GM21381 (cell line): ENCODE measurements around the gene WDR89.
"Not testable (repeated sequence)": the region's sequence is repeated elsewhere in the genome, so short reads cannot be mapped to it uniquely, and the experiment has no call there.

Source experiments
- ATAC-seq: cut with Tn5 transposase; IDR thresholded peaks from one replicate; pipeline ENCODE4 v1.9.1; 2021; ENCODE audit warnings: mild to moderate bottlenecking, moderate library complexity; ENCODE audit not compliant: unreplicated experiment

The WDR89 gene

GRCh38 chr14:63654346-63654745, 12.7 kb upstream of the WDR89 start:
- no peak for ATAC-seq

- ATAC-seq, result no peak
Observed at GRCh38 chr14:63652406-63652805, 10.7 kb upstream of the WDR89 start.

GRCh38 chr14:63650256-63650952, 8.7 kb upstream of the WDR89 start:
- peak; percentile 72 for ATAC-seq

DNA sequence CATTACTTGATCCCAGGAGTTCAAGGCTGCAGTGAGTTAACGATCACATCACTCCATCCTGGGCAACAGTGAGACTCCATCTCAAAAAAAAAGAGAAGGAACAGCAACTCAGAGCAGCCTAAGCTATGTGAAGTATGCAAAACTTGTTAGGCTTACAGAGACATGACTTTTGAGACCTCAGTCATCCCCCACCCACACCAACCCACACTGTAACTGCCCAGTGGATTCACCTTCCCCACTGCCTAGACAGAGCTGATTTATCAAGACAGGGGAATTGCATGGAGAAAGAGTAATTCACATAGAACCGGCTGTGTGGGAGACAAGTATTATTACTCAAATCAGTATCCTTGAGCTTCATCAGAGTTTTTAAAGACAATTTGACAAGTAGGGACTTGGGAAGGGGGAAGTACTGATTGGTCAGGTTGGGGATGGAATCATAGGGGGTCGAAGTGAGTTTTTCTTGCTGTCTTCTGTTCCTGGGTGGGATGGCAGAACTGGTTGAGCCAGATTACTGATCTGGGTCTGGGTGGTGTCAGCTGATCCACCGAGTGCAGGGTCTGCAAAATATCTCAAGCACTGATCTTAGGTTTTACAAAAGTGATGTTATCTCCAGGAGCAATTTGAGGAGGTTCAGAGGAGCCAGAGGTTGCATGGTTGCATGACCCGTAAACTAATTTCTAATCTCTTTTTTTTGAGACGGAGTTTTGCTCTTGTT, 6.2 kb upstream of the WDR89 start:
- no peak for ATAC-seq

GRCh38 chr14:63644741-63645140, 3.1 kb upstream of the WDR89 start:
- ATAC-seq, result no peak

- ATAC-seq, result no peak
Observed at GRCh38 chr14:63642656-63643382, 1.1 kb upstream of the WDR89 start.

DNA sequence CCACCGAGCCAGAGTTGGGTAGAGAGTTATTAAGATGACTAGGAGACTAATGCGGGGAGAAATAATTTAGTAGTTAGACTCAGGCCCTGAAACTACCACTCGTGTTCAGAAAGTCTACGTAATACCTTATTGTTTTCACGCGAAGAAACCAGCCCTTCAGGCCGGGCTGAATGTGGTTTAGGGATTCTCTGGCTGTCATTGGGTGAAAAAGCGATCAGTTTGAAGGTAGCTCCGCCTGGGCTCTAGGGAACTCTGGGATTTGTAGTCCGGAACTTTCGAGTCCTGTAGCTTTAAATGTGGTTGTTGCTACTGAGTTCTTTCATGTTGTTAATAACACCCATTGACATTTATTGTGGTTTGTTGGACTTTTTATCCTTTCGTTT, 549 bp upstream of the WDR89 start:
- ATAC-seq, result peak; percentile 60

DNA sequence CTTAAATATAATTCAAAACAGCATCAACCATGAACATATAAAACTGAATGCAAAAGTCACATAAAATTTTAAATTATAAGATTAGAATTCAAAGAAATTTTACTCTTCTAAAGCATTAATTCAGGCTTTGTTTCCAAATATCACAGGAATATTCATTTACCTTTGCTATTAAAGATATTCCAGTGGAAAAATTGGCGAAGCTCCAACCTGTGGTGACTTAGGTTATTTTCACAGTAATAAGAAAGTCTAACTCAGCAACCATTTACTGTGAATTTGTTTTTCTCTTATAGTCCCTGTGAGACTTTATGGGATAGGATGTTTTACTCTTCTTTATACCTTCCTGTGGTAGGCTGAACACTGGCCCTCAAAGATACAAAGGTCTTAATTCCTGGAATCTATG, 3.2 kb downstream of the WDR89 start:
- no peak for ATAC-seq

DNA sequence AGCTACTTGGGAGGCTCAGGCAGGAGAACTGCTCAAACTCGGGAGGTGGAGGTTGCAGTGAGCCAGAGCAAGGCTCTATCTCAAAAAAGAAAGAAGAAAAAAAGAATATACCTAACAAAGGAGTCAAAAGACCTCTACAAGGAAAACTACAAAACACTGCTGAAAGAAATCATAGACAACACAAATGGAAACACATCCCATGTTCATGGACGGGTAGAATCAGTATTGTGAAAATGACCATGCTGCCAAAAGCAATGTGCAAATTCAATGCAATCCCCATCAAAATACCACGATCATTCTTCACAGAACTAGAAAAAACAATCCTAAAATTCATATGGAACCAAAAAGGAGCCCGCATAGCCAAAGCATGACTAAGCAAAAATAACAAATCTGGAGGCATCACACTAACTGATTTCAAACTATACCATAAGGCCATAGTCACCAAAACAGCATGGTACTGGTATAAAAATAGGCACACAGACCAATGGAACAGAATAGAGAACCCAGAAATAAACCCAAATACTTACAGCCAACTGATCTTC, 5.5 kb downstream of the WDR89 start:
- not testable (repeated sequence) for ATAC-seq

DNA sequence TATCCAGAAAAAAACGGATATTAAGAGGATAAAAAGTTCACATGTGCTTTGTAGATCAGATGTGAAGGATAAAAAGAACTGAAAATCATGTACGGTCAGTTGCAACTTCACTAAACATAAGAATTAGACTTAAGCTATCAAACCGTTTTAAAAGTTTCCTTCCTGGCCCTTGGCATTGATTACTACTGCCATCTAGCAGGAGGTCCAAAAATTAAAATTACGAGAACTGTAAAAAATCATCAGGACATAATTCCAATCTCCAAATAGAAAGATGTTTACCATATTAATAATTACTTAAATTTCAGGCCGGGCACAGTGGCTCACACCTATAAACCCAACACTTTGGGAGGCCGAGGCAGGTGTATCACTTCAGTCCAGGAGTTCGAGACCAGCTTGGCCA, 7.9 kb downstream of the WDR89 start:
- ATAC-seq, result no peak

GRCh38 chr14:63632932-63633514, 8.6 kb downstream of the WDR89 start:
- ATAC-seq, result no peak

DNA sequence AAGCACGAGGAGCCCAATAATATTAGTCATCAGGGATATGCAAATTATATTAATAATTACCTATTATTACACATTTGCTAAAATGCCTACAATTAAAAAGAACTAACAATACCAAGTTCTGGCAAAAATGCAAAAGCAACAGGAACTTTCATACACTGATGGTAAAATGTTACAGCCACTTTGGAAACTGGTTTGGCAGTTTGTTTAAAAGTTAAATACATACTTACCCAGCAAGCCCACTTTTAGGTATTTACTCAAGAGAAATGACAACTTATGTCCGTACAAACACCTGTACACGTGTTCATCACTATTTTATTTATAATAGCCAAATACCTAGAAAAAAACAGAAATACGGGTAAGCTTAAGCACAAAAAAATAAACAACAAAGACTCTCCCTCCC, 17.0 kb downstream of the WDR89 start:
- no peak for ATAC-seq

DNA sequence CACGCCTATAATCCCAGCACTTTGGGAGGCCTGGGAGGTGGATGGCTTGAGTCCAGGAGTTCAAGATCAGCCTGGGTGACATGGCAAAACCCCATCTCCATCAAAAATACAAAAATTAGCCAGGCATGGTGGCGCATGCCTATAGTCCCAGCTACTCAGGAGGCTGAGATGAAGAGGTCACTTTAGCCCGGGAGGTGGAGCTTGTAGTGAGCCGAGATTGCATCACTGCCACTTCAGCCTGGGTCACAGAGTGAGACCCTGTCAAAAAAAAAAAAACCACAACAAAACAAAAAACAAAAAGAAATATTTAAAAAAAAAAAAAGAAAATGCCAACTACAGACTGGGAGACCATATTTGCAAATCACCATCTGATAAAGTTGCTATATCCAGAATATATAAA, 17.5 kb downstream of the WDR89 start:
- ATAC-seq, result no peak

DNA sequence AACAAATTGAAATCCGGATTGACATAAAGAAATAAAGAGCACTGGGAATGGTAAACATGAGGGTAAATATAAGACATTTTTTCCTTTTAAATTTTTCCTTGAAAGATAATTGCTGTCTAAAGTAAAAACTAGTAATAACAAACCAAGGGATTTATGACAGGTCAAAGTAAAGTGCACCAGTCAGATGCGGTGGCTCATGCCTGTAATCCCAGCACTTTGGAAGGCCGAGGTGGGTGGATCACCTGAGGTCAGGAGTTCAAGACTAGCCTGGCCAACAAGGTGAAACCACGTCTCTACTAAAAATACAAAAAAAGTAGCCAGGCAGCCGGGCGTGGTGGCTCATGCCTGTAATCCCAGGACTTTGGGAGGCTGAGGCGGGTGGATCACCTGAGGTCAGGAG, 19.7 kb downstream of the WDR89 start:
- ATAC-seq, result not testable (repeated sequence)

GRCh38 chr14:63616015-63616414, 25.7 kb downstream of the WDR89 start:
- no peak for ATAC-seq

DNA sequence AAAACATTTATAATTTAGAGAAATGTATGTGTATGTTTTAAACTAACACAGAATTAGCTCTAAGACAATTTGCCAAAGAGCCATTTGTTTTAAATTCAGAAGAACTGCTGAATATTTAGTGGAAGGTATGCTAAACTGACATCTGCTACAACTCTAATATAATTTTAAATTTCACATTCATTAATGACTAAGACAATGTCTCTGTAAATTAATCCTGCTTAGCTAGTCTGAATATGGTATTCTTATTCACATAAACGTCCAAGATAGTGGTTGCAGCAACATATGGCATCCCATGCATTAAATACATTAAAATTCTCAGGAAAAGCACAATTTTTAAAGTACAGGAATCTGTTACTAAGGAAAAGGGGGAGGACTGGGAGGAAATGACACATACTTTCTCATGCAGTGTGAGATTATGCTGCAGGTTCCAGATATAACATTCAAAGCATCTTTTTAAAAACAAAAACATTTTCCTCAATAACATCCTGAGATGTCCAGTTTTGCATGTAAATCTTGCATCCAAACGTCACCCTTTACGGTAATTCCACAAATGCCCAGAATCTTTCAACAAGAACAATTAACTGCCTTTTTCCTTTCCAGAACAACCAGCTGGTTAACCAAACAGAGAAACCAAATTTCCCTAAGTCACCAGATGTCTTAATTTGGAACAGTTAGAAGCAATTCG, 26.9 kb downstream of the WDR89 start:
- no peak for ATAC-seq

- no peak for ATAC-seq
Observed at GRCh38 chr14:63611078-63611477, 30.6 kb downstream of the WDR89 start.

DNA sequence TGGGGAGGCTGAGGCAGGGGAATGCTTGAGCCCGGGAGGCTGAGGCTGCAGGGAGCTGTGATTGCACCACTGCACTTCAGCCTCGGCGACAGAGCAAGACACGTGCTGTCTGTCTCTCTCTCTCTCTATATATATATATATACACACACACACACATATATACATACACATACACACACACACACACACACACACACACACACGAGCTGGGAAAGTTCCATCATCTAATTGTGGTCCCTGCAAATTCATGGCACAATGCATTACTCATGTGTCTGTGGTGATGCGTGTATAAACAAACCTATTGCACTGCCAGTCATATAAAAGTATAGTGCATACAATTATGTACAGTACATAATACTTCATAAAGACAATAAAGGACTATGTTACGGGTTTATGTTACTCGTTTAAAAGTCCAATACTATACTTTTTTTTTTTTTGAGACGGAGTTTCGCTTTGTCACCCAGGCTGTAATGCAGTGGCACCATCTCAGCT, 36.6 kb downstream of the WDR89 start:
- ATAC-seq, result no peak

GRCh38 chr14:63604626-63605025, 37.0 kb downstream of the WDR89 start:
- ATAC-seq, result no peak

DNA sequence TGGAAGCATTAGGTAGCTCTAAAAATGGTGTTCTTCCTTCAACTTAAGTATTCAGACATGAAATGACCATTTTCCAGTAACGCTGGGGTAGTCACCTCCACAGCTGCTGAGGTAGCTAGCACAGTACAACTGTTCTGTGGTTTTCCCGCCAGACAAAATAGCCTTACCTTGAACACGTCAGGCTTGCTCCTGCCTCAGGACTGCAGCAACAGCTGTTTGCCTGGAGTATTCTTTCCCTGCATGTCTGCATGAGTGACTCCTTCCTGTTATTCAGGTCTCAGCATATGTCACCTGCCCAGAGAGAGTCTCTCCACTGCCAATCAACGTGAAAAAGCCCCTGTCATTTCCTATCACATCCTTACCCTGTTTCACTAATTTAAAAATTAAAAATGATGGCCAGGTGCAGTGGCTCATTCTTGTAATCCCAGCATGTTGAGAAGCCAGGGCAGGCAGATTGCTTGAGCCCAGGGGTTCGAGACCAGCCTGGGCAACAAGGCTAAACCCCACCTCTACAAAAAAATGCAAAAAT, 37.9 kb downstream of the WDR89 start:
- no peak for ATAC-seq
